ENCODE results near the gene LRP1B. TPM values are rescaled to one million over a fixed set of nuclear protein-coding genes. Genes with fewer than 3 reads are reported as not detected.

The LRP1B gene
- total RNA-seq, 1 donor from 2014 or later = 0.12 TPM

- no peak for DNase-seq (ENCODE audit: low read depth)
- no peak overlapping the region for H3K4me3 ChIP-seq (ENCODE audit: low read depth, low read length)
- TF ChIP-seq CTCF (conservative IDR thresholded peaks at IDR 0.05; ENCODE audit: low read depth, low read length) = no peak
These were observed 1386.4 kb downstream of the LRP1B start for GRCh38 chr2:140744379-140744778.

GRCh38 chr2:140737006-140737405 is 1393.8 kb downstream of the LRP1B start:
- no peak for TF ChIP-seq CTCF (conservative IDR thresholded peaks at IDR 0.05; ENCODE audit: low read depth, low read length)
- no peak overlapping the region for H3K4me3 ChIP-seq (ENCODE audit: low read depth, low read length)
- DNase-seq (ENCODE audit: low read depth) = no peak

GRCh38 chr2:140734992-140735391 is 1395.8 kb downstream of the LRP1B start:
- DNase-seq (ENCODE audit: low read depth) = no peak
- H3K4me3 ChIP-seq (ENCODE audit: low read depth, low read length) = no peak overlapping the region
- TF ChIP-seq CTCF (conservative IDR thresholded peaks at IDR 0.05; ENCODE audit: low read depth, low read length) = no peak

- DNase-seq (ENCODE audit: low read depth) = no peak
- TF ChIP-seq CTCF (conservative IDR thresholded peaks at IDR 0.05; ENCODE audit: low read depth, low read length) = no peak
- no peak overlapping the region for H3K4me3 ChIP-seq (ENCODE audit: low read depth, low read length)
These were observed 1411.8 kb downstream of the LRP1B start for GRCh38 chr2:140718999-140719398.

GRCh38 chr2:140717481-140717880 is 1413.3 kb downstream of the LRP1B start:
- TF ChIP-seq CTCF (conservative IDR thresholded peaks at IDR 0.05; ENCODE audit: low read depth, low read length) = no peak
- H3K4me3 ChIP-seq (ENCODE audit: low read depth, low read length) = no peak overlapping the region
- no peak for DNase-seq (ENCODE audit: low read depth)

- no peak for TF ChIP-seq CTCF (conservative IDR thresholded peaks at IDR 0.05; ENCODE audit: low read depth, low read length)
- no peak for DNase-seq (ENCODE audit: low read depth)
- H3K4me3 ChIP-seq (ENCODE audit: low read depth, low read length) = no peak overlapping the region
These were observed 1416.2 kb downstream of the LRP1B start for GRCh38 chr2:140714586-140714985.

- H3K4me3 ChIP-seq (ENCODE audit: low read depth, low read length) = no peak overlapping the region
- TF ChIP-seq CTCF (conservative IDR thresholded peaks at IDR 0.05; ENCODE audit: low read depth, low read length) = no peak
- DNase-seq (ENCODE audit: low read depth) = no peak
These were observed 1418.9 kb downstream of the LRP1B start for GRCh38 chr2:140711867-140712266.

Measured in epithelial cell of proximal tubule (primary cell).